H1 (cell line): ENCODE data around the gene RGS21. TPM values are rescaled to one million over a fixed set of nuclear protein-coding genes. Genes with fewer than 3 reads are reported as not detected.

Experiments used
- CHD7 ChIP-seq: fragments of 300-600 bp; sonication (generic); IDR thresholded peaks from 2 replicates; pipeline ENCODE4 v1.7.1; 2012; ENCODE audit warnings: low read length, moderate library complexity, mild to moderate bottlenecking, inconsistent platforms; ENCODE audit not compliant: insufficient replicate concordance
- E2F6 ChIP-seq: IDR thresholded peaks from 2 replicates; pipeline ENCODE4 v1.6.1; 2012; ENCODE audit warnings: inconsistent platforms
- EZH2 ChIP-seq: fragments of 200-600 bp; sonication (generic); IDR thresholded peaks from 2 replicates; pipeline ENCODE4 v1.7.1; 2012; ENCODE audit warnings: low read depth, mild to moderate bottlenecking, moderate library complexity, low read length, inconsistent platforms; ENCODE audit not compliant: severe bottlenecking
- GABPA ChIP-seq: IDR thresholded peaks from 2 replicates; pipeline ENCODE4 v1.6.1; 2011; ENCODE audit warnings: mild to moderate bottlenecking, low read length, moderate library complexity, borderline replicate concordance; ENCODE audit not compliant: insufficient read depth
- SIN3A ChIP-seq, 2 experiments: IDR thresholded peaks in 1 of 2; conservative IDR thresholded peaks in 1 of 2; 2 replicates each; pipeline ENCODE4 v1.6.1; 2011 to 2012; ENCODE audit warnings: low read length in 2 of 2, improper control_type of control experiment in 1 of 2, low read depth in 1 of 2, mild to moderate bottlenecking in 1 of 2
- polyA plus RNA-seq, 7 experiments: library from polyadenylated mRNA; depleted of rRNA in 3 of 7; stranded (reverse) in 5 of 7; unstranded in 2 of 7; fragments of >200 nt in 5 of 7; fragments of 200-250 nt in 2 of 7; gene quantifications; 1 replicate in 5 of 7; 2 replicates in 1 of 7; 4 replicates in 1 of 7; pipeline versions ENCODE4 v1.2.1 to v1.2.3, GENCODE V29; 2011 to 2013; ENCODE audit warnings: missing spikeins in 2 of 7, mixed read lengths in 2 of 7
- total RNA-seq: library from RNA; stranded (reverse); fragmentation: NEBNext Ultra II Directional; extraction: Animal tissue kit (Norgen Biotek cat#: 25700); gene quantifications from 2 replicates; pipeline ENCODE4 v1.2.1, GENCODE V29; 2021

Gene RGS21
- total and polyA plus RNA-seq, 2 of the 8 experiments (the other 6 are each of a cell fraction or from before 2014, with no cell fraction given) = not detected

DNA sequence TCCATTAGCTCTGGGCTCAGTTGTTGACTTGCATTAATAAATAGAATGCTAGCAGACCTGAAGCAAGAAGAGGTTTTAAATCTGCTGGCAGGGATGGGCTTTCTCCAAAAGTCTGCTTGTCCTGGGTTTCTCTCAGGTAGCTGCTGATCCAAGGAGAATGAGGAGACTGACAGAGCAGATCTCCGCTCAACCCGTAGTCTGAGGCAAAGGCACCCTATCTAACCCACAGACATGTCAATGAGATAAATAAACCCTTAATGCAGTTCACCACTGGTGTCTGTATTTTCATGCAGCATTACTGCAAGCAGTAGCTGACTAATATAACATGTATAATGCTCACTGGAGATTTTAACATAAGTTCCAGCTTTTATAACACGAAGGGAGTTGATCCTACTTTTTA is 44.1 kb upstream of the RGS21 start (continued):
- no peak for TF ChIP-seq CHD7
- no peak for TF ChIP-seq E2F6
- TF ChIP-seq EZH2 = no peak
- no peak for TF ChIP-seq SIN3A (conservative IDR thresholded peaks at IDR 0.05 in 1 of 2, IDR thresholded peaks at IDR 0.05 in 1 of 2; ENCODE audit: low read depth in 1 of 2, low read length in 2 of 2)
- no peak for TF ChIP-seq GABPA
- TF ChIP-seq, all 59 proteins: peak for 0
